Breast epithelium (tissue), 4 donors: ENCODE data around the gene ANAPC7. TPM values are rescaled to one million over a fixed set of nuclear protein-coding genes. Genes with fewer than 3 reads are reported as not detected.
"Not testable (repeated sequence)": the region's sequence is repeated elsewhere in the genome, so short reads cannot be mapped to it uniquely, and the experiment has no call there.

Source experiments
- DNase-seq, 2 donors: peaks; one replicate each; pipeline ENCODE4 v3.0.0-alpha.2; 2019; ENCODE audit warnings: low spot score in 2 of 2
- H3K27ac ChIP-seq, 2 donors: fragments of 200-600 bp; sonication (generic) in 1 of 2; one replicate each; pipeline ENCODE4 v1.5.1; 2016 to 2019; ENCODE audit warnings: mild to moderate bottlenecking in 1 of 2
- H3K27me3 ChIP-seq, 2 donors: fragments of 200-600 bp; sonication (generic) in 1 of 2; one replicate each; pipeline versions ENCODE4 v1.5.1 to v1.6.0; 2017 to 2019; ENCODE audit warnings: control low read depth in 1 of 2, mild to moderate bottlenecking in 1 of 2
- H3K36me3 ChIP-seq: fragments of 200-600 bp; one replicate; pipeline ENCODE4 v1.5.1; 2019
- H3K4me1 ChIP-seq, 2 donors: fragments of 200-600 bp; sonication (generic); one replicate each; pipeline ENCODE4 v1.5.1; 2016 to 2019; ENCODE audit warnings: control low read depth in 1 of 2
- H3K4me3 ChIP-seq, 3 donors: fragments of 200-600 bp; sonication (generic); 1 replicate in 2 of 3; 2 replicates in 1 of 3; pipeline ENCODE4 v1.5.1; 2016 to 2019; ENCODE audit warnings: mild to moderate bottlenecking in 3 of 3, moderate library complexity in 2 of 3
- H3K9me3 ChIP-seq, 2 donors: fragments of 200-600 bp; sonication (generic) in 1 of 2; one replicate each; pipeline ENCODE4 v1.5.1; 2016 to 2019; ENCODE audit warnings: control low read depth in 1 of 2
- POLR2A ChIP-seq: fragments of 450-650 bp; IDR thresholded peaks from one replicate; pipeline ENCODE4 v1.6.1; 2016; ENCODE audit warnings: antibody characterized with exemption, mild to moderate bottlenecking, moderate library complexity
- POLR2AphosphoS5 ChIP-seq, 3 donors: sonication (generic); formaldehyde crosslinking; IDR thresholded peaks; one replicate each; pipeline ENCODE4 v1.6.1; 2017; ENCODE audit warnings: antibody characterized with exemption in 3 of 3
- intact Hi-C: fragments of 100-400 bp; cut with DNase I; formaldehyde crosslinking; loops from one replicate; pipeline ENCODE4 v1.15.1; 2023; ENCODE audit warnings: low total_unique reads
- total RNA-seq, 3 donors: library from RNA; depleted of rRNA; stranded (reverse); fragments of >200 nt; gene quantifications; one replicate each; pipeline ENCODE4 v1.1.0, GENCODE V29; 2016
- TF ChIP-seq, protein P1 (sequence below), 3 donors: fragments of 450-650 bp; IDR thresholded peaks; one replicate each; pipeline ENCODE4 v1.5.1; 2016 to 2017; ENCODE audit warnings: antibody characterized with exemption in 3 of 3, mild to moderate bottlenecking in 3 of 3, moderate library complexity in 3 of 3

ANAPC7 gene
- total RNA-seq, 3 donors from 2014 or later: 29.4 to 56.2 (median 43.3) TPM

DNA sequence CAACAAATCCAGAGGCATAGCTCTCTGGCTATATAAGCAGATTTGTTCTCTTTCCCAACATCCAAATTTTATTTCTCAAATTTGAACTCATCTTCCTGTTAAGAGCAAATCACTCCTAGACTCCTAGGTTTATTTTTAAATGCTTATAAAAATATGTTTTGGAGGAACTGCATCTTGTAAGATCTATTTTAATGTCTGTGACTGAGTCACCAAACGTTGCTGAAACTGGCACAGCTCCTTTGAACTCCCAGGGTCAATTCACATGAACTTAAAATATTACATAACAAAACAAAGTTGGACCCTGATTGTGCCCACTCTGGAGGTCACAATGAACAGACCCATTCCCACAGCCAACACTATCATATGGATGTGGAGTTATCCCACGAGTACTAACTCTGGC is 23.9 kb downstream of the ANAPC7 start:
- H3K36me3 ChIP-seq: no peaks in the 10 kb centered on the region
- DNase-seq: no peak
- H3K27me3 ChIP-seq: no peaks in the 10 kb centered on the region
- no peak overlapping the region for H3K4me3 ChIP-seq
- TF ChIP-seq POLR2AphosphoS5 (IDR thresholded peaks at IDR 0.05): no peak
- TF ChIP-seq, protein P1, sequence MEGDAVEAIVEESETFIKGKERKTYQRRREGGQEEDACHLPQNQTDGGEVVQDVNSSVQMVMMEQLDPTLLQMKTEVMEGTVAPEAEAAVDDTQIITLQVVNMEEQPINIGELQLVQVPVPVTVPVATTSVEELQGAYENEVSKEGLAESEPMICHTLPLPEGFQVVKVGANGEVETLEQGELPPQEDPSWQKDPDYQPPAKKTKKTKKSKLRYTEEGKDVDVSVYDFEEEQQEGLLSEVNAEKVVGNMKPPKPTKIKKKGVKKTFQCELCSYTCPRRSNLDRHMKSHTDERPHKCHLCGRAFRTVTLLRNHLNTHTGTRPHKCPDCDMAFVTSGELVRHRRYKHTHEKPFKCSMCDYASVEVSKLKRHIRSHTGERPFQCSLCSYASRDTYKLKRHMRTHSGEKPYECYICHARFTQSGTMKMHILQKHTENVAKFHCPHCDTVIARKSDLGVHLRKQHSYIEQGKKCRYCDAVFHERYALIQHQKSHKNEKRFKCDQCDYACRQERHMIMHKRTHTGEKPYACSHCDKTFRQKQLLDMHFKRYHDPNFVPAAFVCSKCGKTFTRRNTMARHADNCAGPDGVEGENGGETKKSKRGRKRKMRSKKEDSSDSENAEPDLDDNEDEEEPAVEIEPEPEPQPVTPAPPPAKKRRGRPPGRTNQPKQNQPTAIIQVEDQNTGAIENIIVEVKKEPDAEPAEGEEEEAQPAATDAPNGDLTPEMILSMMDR (IDR thresholded peaks at IDR 0.05): no peak
- no peak for TF ChIP-seq POLR2A
- no peaks in the 10 kb centered on the region for H3K4me1 ChIP-seq
- H3K9me3 ChIP-seq: no peaks in the 10 kb centered on the region
- intact Hi-C loops: no loop called here
- H3K27ac ChIP-seq: peak overlapping the region in 1 of 2 donors; percentile 12

DNA sequence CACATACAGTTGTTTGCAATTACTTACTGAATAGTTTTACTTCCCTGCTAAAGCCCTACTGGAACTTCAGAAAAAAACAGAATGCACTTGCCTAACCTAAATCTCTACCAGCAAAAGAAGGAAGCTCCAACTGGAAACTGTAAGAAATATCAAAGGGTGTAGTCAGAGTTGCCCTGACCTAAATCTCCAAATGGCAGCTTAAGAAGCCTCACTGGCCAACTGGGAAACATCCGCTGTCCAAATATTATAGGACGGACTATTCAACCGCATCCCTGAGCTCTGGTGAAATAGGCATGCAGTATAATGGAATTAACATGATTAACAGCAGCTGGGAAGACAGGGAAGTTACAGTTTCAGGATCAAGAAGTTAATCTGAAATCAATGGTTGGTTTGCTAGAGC is 24.3 kb downstream of the ANAPC7 start:
- no peak for DNase-seq
- H3K4me3 ChIP-seq: no peak overlapping the region
- H3K36me3 ChIP-seq: no peaks in the 10 kb centered on the region

DNA sequence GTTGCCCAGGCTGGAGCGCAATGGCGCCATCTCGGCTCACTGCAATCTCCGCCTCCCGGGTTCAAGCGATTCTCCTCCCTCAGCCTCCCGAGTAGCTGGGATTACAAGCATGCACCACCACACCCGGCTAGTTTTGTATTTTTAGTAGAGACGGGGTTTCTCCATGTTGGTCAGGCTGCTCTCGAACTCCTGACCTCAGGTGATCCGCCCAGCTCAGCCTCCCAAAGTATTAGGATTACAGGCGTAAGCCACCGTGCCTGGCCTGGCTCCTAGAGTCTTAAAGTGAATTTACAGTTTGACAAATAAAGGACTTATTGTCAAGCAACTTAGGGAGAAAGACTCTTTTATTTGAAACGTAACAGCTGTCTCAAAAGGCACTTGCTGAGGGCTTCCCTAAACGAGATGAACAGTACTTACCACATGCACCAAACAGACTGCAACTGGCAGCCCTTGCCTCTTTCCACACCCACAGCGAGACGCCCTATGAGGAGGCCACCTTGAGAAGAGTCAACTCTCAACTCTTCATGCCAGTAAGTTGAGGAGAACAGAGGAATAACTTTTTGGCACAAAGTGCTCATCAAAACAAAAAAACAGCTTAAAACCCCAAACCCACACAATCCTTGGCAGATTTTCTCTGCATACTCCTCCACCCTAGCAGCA is 25.2 kb downstream of the ANAPC7 start:
- DNase-seq, H3K27me3 ChIP-seq, H3K36me3 ChIP-seq, H3K9me3 ChIP-seq, H3K27ac ChIP-seq, H3K4me1 ChIP-seq, H3K4me3 ChIP-seq, intact Hi-C loops: not testable (repeated sequence)

More for the DNA sequence above, 24.3 kb downstream of the ANAPC7 start:
- H3K27me3 ChIP-seq: no peaks in the 10 kb centered on the region
- TF ChIP-seq, protein P1 (IDR thresholded peaks at IDR 0.05): no peak
- TF ChIP-seq POLR2A: no peak
- TF ChIP-seq POLR2AphosphoS5 (IDR thresholded peaks at IDR 0.05): no peak
- intact Hi-C loops: no loop called here
- H3K27ac ChIP-seq: no peak overlapping the region
- H3K4me1 ChIP-seq: no peaks in the 10 kb centered on the region
- H3K9me3 ChIP-seq: no peaks in the 10 kb centered on the region

DNA sequence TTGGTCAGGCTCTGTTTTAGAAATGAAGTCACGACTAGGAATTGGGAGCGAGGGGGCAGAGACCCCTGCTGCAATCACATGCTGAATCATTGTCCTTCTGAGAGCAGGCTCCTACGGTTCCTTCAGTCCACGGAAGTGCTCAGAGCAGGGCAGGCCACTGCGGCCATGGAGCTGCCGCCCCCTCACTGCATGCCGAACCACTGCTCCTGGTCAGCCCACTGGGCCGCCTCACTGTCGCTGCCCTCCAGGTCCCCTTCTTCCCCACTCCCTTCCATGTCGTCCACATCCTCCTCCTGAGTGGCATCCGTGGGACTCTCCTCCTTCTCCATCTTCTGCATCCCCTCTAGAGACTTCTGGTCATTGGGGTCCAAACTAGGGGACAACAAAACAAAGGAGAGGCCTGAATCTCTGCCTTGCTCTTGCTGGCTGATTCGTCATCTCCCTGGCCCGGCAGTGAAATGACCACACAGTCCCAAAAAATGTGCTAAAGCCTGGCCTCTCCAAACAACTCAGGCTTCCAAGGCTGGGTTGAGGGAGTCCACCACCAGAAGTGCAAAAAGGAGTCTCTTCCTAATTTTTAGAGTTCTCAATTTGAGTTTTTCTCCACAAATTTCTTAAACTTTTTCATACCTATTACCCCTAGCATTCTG is 29.4 kb downstream of the ANAPC7 start:
- no peak for DNase-seq
- Histone ChIP-seq H3K4me1 (no peaks in the 10 kb centered on the region), H3K36me3 (no peaks in the 10 kb centered on the region), H3K27ac (peak overlapping the region; percentile 5 to 59), H3K27me3 (no peaks in the 10 kb centered on the region), H3K4me3 (no peak overlapping the region), H3K9me3 (no peaks in the 10 kb centered on the region)
- no peak for TF ChIP-seq POLR2AphosphoS5 (IDR thresholded peaks at IDR 0.05)
- TF ChIP-seq, protein P1 (IDR thresholded peaks at IDR 0.05): no peak
- TF ChIP-seq POLR2A: no peak
- intact Hi-C loops: no loop called here

DNA sequence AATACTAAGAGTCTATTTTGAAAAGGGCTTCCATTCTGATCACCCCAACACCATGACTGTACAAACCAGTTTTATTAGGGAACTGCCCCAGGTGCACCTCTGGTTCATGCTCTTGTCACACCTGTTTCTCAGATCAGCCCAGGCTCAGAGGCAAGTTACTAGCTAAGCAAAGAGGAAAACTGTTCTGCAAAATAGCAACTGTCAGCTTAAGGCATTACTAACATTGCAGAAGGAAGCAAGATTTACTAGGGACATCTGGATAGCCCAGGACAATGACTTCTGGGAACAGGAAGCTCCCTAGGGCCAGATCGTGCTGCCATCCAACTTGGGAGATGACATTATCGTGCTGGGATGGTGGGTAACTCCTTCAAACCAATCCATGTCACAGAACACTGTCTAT is 30.1 kb downstream of the ANAPC7 start:
- Histone ChIP-seq H3K4me3 (no peak overlapping the region), H3K4me1 (no peaks in the 10 kb centered on the region), H3K9me3 (no peaks in the 10 kb centered on the region), H3K36me3 (no peaks in the 10 kb centered on the region), H3K27ac (peak overlapping the region; percentile 5 to 59), H3K27me3 (no peaks in the 10 kb centered on the region)
- TF ChIP-seq, protein P1 (IDR thresholded peaks at IDR 0.05): no peak
- TF ChIP-seq POLR2A: no peak
- no peak for DNase-seq
- intact Hi-C loops: no loop called here
